Tibial artery (tissue), 4 donors: ENCODE measurements around the gene SPTBN4.

Source experiments
- DNase-seq, 2 donors: peaks; one replicate each; pipeline ENCODE4 v3.0.0-alpha.2; 2019
- H3K27ac ChIP-seq, 2 donors: fragments of 200-600 bp; sonication (generic) in 1 of 2; 1 replicate in 1 of 2; 2 replicates in 1 of 2; pipeline ENCODE4 v1.5.1; 2018 to 2019; ENCODE audit warnings: mild to moderate bottlenecking in 1 of 2
- H3K27me3 ChIP-seq, 2 donors: fragments of 200-600 bp; sonication (generic) in 1 of 2; one replicate each; pipeline versions ENCODE4 v1.5.1 to v1.6.0; 2016 to 2019
- H3K36me3 ChIP-seq, 3 donors: fragments of 200-600 bp; sonication (generic) in 2 of 3; one replicate each; pipeline ENCODE4 v1.5.1; 2016 to 2019; ENCODE audit warnings: mild to moderate bottlenecking in 2 of 3
- H3K4me1 ChIP-seq, 4 donors: fragments of 200-600 bp; sonication (generic) in 2 of 4; 1 replicate in 3 of 4; 2 replicates in 1 of 4; pipeline ENCODE4 v1.5.1; 2016 to 2019
- H3K4me3 ChIP-seq, 2 donors: fragments of 200-600 bp; sonication (generic) in 1 of 2; 1 replicate in 1 of 2; 2 replicates in 1 of 2; pipeline ENCODE4 v1.5.1; 2018 to 2019; ENCODE audit warnings: mild to moderate bottlenecking in 2 of 2
- H3K9me3 ChIP-seq, 3 donors: fragments of 200-600 bp; sonication (generic) in 1 of 3; one replicate each; pipeline ENCODE4 v1.5.1; 2016 to 2019
- CTCF ChIP-seq, 2 experiments: fragments of 200-600 bp in 1 of 2; fragments of 450-650 bp in 1 of 2; IDR thresholded peaks; one replicate each; pipeline ENCODE4 v1.5.1; 2017 to 2019; ENCODE audit warnings: antibody characterized with exemption in 2 of 2, mild to moderate bottlenecking in 1 of 2, moderate library complexity in 1 of 2
- intact Hi-C: fragments of 100-400 bp; cut with DNase I; formaldehyde crosslinking; loops from one replicate; pipeline ENCODE4 v1.15.0; 2023; ENCODE audit warnings: low total_unique reads

The SPTBN4 gene

GRCh38 chr19:40501599-40501998, 34.8 kb downstream of the SPTBN4 start:
- no peaks in the 10 kb centered on the region for H3K4me1 ChIP-seq
- no peaks in the 10 kb centered on the region for H3K9me3 ChIP-seq
- intact Hi-C loops, result no loop called here
- no peak for TF ChIP-seq CTCF (IDR thresholded peaks at IDR 0.05)
- no peak overlapping the region for H3K27ac ChIP-seq
- no peaks in the 10 kb centered on the region for H3K27me3 ChIP-seq
- no peak overlapping the region for H3K4me3 ChIP-seq
- DNase-seq, result no peak
- no peaks in the 10 kb centered on the region for H3K36me3 ChIP-seq

DNA sequence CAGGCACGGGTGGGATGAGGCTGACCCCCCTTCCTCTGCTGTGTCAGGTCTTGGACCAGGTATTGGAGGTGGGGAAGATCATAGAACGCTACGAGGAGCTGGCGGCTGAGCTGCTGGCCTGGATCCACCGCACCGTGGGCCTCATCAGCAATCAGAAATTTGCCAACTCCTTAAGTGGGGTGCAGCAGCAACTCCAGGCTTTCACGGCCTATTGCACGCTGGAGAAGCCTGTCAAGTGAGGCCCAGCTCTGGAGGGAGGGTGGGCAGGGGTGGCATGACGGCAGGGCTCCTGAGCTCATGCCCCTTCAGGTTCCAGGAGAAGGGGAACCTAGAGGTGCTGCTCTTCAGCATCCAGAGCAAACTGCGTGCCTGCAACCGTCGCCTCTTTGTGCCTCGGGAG, 35.3 kb downstream of the SPTBN4 start:
- intact Hi-C loops, result no loop called here
- no peaks in the 10 kb centered on the region for H3K27me3 ChIP-seq
- no peak overlapping the region for H3K4me3 ChIP-seq
- H3K9me3 ChIP-seq, result no peaks in the 10 kb centered on the region
- no peak overlapping the region for H3K27ac ChIP-seq
- H3K4me1 ChIP-seq, result no peaks in the 10 kb centered on the region
- no peak for TF ChIP-seq CTCF (IDR thresholded peaks at IDR 0.05)
- DNase-seq, result no peak
- H3K36me3 ChIP-seq, result no peaks in the 10 kb centered on the region

- H3K4me1 ChIP-seq, result no peaks in the 10 kb centered on the region
- H3K27ac ChIP-seq, result no peak overlapping the region
- no peaks in the 10 kb centered on the region for H3K27me3 ChIP-seq
- no peaks in the 10 kb centered on the region for H3K36me3 ChIP-seq
- H3K4me3 ChIP-seq, result no peak overlapping the region
- no peak for DNase-seq
- no peak for TF ChIP-seq CTCF (IDR thresholded peaks at IDR 0.05)
- intact Hi-C loops, result no loop called here
- H3K9me3 ChIP-seq, result no peaks in the 10 kb centered on the region
Measured at GRCh38 chr19:40502647-40503319, 36.0 kb downstream of the SPTBN4 start.

DNA sequence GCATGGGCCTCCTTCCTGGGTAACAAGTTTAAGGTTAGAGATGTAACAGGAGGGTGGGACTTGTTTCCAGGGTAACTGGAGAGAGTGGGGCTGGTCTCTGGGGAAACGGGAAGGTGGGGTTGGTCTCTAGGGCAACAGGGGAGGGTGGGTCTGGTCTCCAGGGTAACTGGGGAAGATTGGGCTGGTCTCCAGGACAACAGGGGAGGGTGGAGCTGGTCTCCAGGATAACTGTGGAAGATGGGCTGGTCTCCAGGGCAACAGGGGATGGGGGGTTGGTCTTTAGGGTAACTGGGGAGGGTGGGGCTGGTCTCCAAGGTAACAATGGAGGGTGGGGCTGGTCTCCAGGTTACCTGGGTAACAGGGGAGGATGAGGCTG, 36.5 kb downstream of the SPTBN4 start:
- H3K27ac ChIP-seq, result no peak overlapping the region
- H3K4me3 ChIP-seq, result no peak overlapping the region
- H3K27me3 ChIP-seq, result no peaks in the 10 kb centered on the region
- H3K4me1 ChIP-seq, result no peaks in the 10 kb centered on the region
- TF ChIP-seq CTCF (IDR thresholded peaks at IDR 0.05), result no peak
- no peaks in the 10 kb centered on the region for H3K9me3 ChIP-seq
- no peaks in the 10 kb centered on the region for H3K36me3 ChIP-seq
- intact Hi-C loops, result no loop called here
- DNase-seq, result no peak

DNA sequence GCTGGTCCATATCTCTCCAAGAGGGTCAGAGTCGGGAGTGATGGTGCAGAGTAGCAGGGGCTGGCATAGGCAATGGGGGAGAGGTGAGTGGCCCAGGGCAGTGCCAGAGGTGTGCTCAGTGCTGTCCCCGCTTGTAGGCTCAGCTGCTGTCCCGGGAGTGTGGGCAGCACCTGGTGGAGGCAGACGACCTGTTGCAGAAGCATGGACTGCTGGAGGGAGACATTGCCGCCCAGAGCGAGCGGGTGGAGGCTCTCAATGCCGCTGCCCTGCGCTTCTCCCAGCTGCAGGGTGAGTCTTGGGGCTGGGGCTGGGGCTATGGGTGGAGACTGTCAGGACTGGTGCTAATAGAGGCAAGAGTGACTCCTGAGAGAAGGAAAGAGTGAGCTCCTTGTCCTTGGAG, 39.3 kb downstream of the SPTBN4 start:
- intact Hi-C loops, result no loop called here
- no peaks in the 10 kb centered on the region for H3K9me3 ChIP-seq
- TF ChIP-seq CTCF (IDR thresholded peaks at IDR 0.05), result no peak
- DNase-seq, result no peak
- H3K4me1 ChIP-seq, result no peaks in the 10 kb centered on the region
- no peak overlapping the region for H3K4me3 ChIP-seq
- H3K27me3 ChIP-seq, result no peaks in the 10 kb centered on the region
- no peak overlapping the region for H3K27ac ChIP-seq
- no peaks in the 10 kb centered on the region for H3K36me3 ChIP-seq

GRCh38 chr19:40507892-40508291, 41.1 kb downstream of the SPTBN4 start:
- intact Hi-C loops, result no loop called here
- DNase-seq, result no peak
- Histone ChIP-seq H3K27me3 (peaks cover 0 to 9% of the 10 kb centered on the region in 2 donors), H3K4me3 (no peak overlapping the region), H3K4me1 (peaks cover 0 to 8% (median 7%) of the 10 kb centered on the region in 4 donors), H3K27ac (no peak overlapping the region), H3K9me3 (no peaks in the 10 kb centered on the region), H3K36me3 (no peaks in the 10 kb centered on the region)
- TF ChIP-seq CTCF (IDR thresholded peaks at IDR 0.05), result no peak
